HL-60 (cell line): ENCODE results near the gene PDE11A.

Experiments
- DNase-seq, 2 experiments: peaks; one replicate each; pipeline ENCODE4 v3.0.0-alpha.2; 2010 to 2020; ENCODE audit warnings: low read depth in 1 of 2, low spot score in 1 of 2
- H3K27ac ChIP-seq: fragments of 250-450 bp; sonication (Bioruptor Pico); replicated peaks from 2 replicates; pipeline ENCODE4 v1.5.1; 2020; ENCODE audit warnings: mild to moderate bottlenecking, moderate library complexity
- H3K27me3 ChIP-seq: fragments of 250-450 bp; sonication (Bioruptor Pico); 2 replicates; pipeline ENCODE4 v1.5.1; 2021; ENCODE audit warnings: mild to moderate bottlenecking, moderate library complexity; ENCODE audit not compliant: insufficient read depth, poor library complexity, severe bottlenecking
- H3K4me3 ChIP-seq: replicated peaks from 2 replicates; pipeline ENCODE4 v1.5.1; 2011; ENCODE audit warnings: mild to moderate bottlenecking, control low read depth, low read length; ENCODE audit not compliant: insufficient read depth
- CTCF ChIP-seq: IDR thresholded peaks from one replicate; pipeline ENCODE4 v1.5.1; 2011; ENCODE audit warnings: low read length, control low read depth, inconsistent platforms; ENCODE audit not compliant: insufficient read depth
- GABPA ChIP-seq: IDR thresholded peaks from 2 replicates; pipeline ENCODE4 v1.6.1; 2012; ENCODE audit warnings: low read depth
- POLR2AphosphoS5 ChIP-seq: IDR thresholded peaks from 2 replicates; pipeline ENCODE4 v1.6.1; 2012; ENCODE audit warnings: low read depth
- REST ChIP-seq: IDR thresholded peaks from 2 replicates; pipeline ENCODE4 v1.6.1; 2012; ENCODE audit warnings: low read depth; ENCODE audit not compliant: insufficient replicate concordance
- SPI1 ChIP-seq: IDR thresholded peaks from 2 replicates; pipeline ENCODE4 v1.6.1; 2012; ENCODE audit warnings: low read depth, mild to moderate bottlenecking, borderline replicate concordance

Gene PDE11A

GRCh38 chr2:178074123-178075005 is 1.8 kb upstream of the PDE11A start:
- Histone ChIP-seq H3K27me3 (peaks cover 16% of the 10 kb centered on the region), H3K27ac (no peak overlapping the region), H3K4me3 (no peak overlapping the region)
- no peak for TF ChIP-seq CTCF
- TF ChIP-seq POLR2AphosphoS5: no peak
- TF ChIP-seq GABPA: no peak
- no peak for TF ChIP-seq REST
- no peak for TF ChIP-seq SPI1
- no peak for DNase-seq

- peaks cover 12% of the 10 kb centered on the region for H3K27me3 ChIP-seq
- TF ChIP-seq REST (no peak), GABPA (no peak), SPI1 (no peak), CTCF (no peak), POLR2AphosphoS5 (no peak)
- DNase-seq: no peak
- H3K27ac ChIP-seq: no peak overlapping the region
- H3K4me3 ChIP-seq: no peak overlapping the region
Measured at GRCh38 chr2:178072000-178072382, 586 bp downstream of the PDE11A start.

- no peak for TF ChIP-seq SPI1
- no peak for TF ChIP-seq REST
- no peak for TF ChIP-seq POLR2AphosphoS5
- TF ChIP-seq GABPA: no peak
- TF ChIP-seq CTCF: no peak
- DNase-seq: no peak
- H3K27ac ChIP-seq: no peak overlapping the region
- H3K27me3 ChIP-seq: peaks cover 12% of the 10 kb centered on the region
- no peak overlapping the region for H3K4me3 ChIP-seq
Measured at GRCh38 chr2:178070824-178071223, 1.8 kb downstream of the PDE11A start.
